Thyroid gland (tissue), 4 donors: ENCODE data around the gene EMILIN1. TPM values are rescaled to one million over a fixed set of nuclear protein-coding genes. Genes with fewer than 3 reads are reported as not detected.

Source experiments
- DNase-seq, 2 donors: peaks; one replicate each; pipeline ENCODE4 v3.0.0-alpha.2; 2019
- H3K27ac ChIP-seq, 3 donors: fragments of 200-600 bp; sonication (generic); 1 replicate in 2 of 3; 2 replicates in 1 of 3; pipeline ENCODE4 v1.5.1; 2016 to 2019; ENCODE audit warnings: mild to moderate bottlenecking in 1 of 3, moderate library complexity in 1 of 3
- H3K27me3 ChIP-seq: fragments of 200-600 bp; sonication (generic); one replicate; pipeline ENCODE4 v1.5.1; 2019
- H3K36me3 ChIP-seq, 2 donors: fragments of 200-600 bp; sonication (generic); one replicate each; pipeline ENCODE4 v1.5.1; 2016 to 2019
- H3K4me1 ChIP-seq, 2 donors: fragments of 200-600 bp; sonication (generic); one replicate each; pipeline ENCODE4 v1.5.1; 2017 to 2019
- H3K4me3 ChIP-seq, 3 donors: fragments of 200-600 bp; sonication (generic); replicated peaks in 1 of 3; 1 replicate in 2 of 3; 2 replicates in 1 of 3; pipeline ENCODE4 v1.5.1; 2016; ENCODE audit warnings: mild to moderate bottlenecking in 1 of 3
- H3K9me3 ChIP-seq: fragments of 200-600 bp; sonication (generic); one replicate; pipeline ENCODE4 v1.5.1; 2017
- POLR2A ChIP-seq, 2 donors: fragments of 450-650 bp; IDR thresholded peaks; one replicate each; pipeline ENCODE4 v1.6.1; 2017; ENCODE audit warnings: antibody characterized with exemption in 2 of 2, mild to moderate bottlenecking in 2 of 2, moderate library complexity in 1 of 2
- WGBS, 2 donors: methylation state at CpG; one replicate each; pipeline ENCODE4 v1.1.5; 2017; 5-methylcytosine and 5-hydroxymethylcytosine counted together
- intact Hi-C: fragments of 100-400 bp; cut with DNase I; formaldehyde crosslinking; loops from one replicate; pipeline ENCODE4 v1.15.1; 2023
- total RNA-seq, 4 donors: library from RNA; depleted of rRNA; stranded (reverse); fragments of >200 nt; gene quantifications; one replicate each; pipeline ENCODE4 v1.2.3, GENCODE V29; 2016
- TF ChIP-seq, protein P1 (sequence below), 6 experiments: fragments of 200-600 bp in 3 of 6; fragments of 450-650 bp in 3 of 6; sonication (generic) in 3 of 6; IDR thresholded peaks; one replicate each; pipeline ENCODE4 v1.5.1; 2016 to 2019; ENCODE audit warnings: antibody characterized with exemption in 6 of 6, mild to moderate bottlenecking in 2 of 6, inconsistent platforms in 1 of 6, moderate library complexity in 1 of 6

Gene EMILIN1
- total RNA-seq, 4 donors from 2014 or later, result 18.6 to 45.4 (median 29.3) TPM

DNA sequence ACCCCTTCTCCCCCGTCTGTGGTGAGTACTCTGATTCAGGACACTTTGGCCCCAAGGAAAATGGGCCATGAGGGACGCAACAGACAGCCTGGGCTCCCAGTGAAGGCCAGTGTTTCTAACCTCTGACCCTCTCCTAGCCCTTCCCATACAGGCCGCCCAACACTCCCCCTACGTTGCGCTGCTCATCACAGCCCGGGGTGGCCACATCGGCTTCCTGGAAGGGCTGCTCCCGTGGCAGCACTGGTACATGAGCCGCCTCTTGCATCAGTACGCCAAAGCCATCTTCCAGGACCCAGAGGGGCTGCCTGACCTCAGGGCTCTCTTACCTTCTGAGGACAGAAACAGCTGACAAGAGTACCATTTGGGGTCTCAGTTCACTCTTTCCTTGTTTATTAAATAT is 52.0 kb downstream of the EMILIN1 start:
- no peaks in the 10 kb centered on the region for H3K27me3 ChIP-seq
- H3K36me3 ChIP-seq, result peaks cover 11 to 24% of the 10 kb centered on the region in 2 donors
- H3K9me3 ChIP-seq, result no peaks in the 10 kb centered on the region
- no peak for DNase-seq
- peaks cover 10 to 12% of the 10 kb centered on the region in 2 donors for H3K4me1 ChIP-seq
- intact Hi-C loops, result no loop called here
- WGBS, 2 donors, result 92 to 96% methylated on average over 9 to 10 of the region's 10 CpGs
- TF ChIP-seq, protein P1, sequence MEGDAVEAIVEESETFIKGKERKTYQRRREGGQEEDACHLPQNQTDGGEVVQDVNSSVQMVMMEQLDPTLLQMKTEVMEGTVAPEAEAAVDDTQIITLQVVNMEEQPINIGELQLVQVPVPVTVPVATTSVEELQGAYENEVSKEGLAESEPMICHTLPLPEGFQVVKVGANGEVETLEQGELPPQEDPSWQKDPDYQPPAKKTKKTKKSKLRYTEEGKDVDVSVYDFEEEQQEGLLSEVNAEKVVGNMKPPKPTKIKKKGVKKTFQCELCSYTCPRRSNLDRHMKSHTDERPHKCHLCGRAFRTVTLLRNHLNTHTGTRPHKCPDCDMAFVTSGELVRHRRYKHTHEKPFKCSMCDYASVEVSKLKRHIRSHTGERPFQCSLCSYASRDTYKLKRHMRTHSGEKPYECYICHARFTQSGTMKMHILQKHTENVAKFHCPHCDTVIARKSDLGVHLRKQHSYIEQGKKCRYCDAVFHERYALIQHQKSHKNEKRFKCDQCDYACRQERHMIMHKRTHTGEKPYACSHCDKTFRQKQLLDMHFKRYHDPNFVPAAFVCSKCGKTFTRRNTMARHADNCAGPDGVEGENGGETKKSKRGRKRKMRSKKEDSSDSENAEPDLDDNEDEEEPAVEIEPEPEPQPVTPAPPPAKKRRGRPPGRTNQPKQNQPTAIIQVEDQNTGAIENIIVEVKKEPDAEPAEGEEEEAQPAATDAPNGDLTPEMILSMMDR (IDR thresholded peaks at IDR 0.05), result no peak
- TF ChIP-seq POLR2A (IDR thresholded peaks at IDR 0.05), result no peak
- no peak overlapping the region for H3K27ac ChIP-seq
- H3K4me3 ChIP-seq, result no peak overlapping the region

GRCh38 chr2:27131429-27131828 is 53.0 kb downstream of the EMILIN1 start:
- no peaks in the 10 kb centered on the region for H3K27me3 ChIP-seq
- H3K9me3 ChIP-seq, result no peaks in the 10 kb centered on the region
- intact Hi-C loops, result no loop called here
- H3K27ac ChIP-seq, result no peak overlapping the region
- 93% methylated on average over 8 to 11 of the region's 11 CpGs for WGBS, 2 donors
- no peak overlapping the region for H3K4me3 ChIP-seq
- TF ChIP-seq POLR2A (IDR thresholded peaks at IDR 0.05), result no peak
- TF ChIP-seq, protein P1 (IDR thresholded peaks at IDR 0.05), result no peak
- H3K36me3 ChIP-seq, result peaks cover 11 to 24% of the 10 kb centered on the region in 2 donors
- peaks cover 10 to 12% of the 10 kb centered on the region in 2 donors for H3K4me1 ChIP-seq
- DNase-seq, result no peak

DNA sequence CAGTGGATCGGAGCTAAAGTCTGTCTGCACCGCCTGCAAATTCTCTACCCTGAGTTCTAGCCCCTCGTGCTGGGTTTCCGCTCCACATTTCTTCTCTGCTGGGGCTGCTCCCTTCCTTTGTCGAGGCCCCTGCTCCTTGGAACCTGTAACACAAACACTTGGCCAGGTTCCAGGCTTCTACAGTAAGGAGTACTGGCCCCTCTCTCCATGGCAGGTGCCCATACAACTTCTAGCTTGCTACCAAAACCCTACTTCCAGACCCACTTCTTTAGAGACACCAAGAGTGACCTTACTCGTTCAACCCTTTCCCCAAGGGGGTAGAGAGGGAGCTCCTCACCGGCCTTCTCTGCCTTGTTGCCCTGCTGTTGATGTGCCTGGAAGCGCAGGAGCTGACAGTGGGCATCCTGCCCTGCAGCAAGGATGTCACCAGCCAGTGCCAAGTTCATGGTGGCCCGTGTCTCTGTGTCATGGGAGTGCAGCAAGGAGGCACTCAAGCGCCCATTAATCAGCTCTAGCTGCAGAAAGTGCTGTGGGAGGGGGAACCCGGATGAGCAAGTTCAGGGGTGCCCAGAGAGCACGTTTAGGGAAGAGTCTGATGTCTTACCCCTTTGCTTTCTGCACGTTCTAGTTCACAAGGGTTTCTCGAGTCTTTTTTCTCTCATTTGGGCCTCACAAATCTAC is 54.9 kb downstream of the EMILIN1 start:
- WGBS, 2 donors, result 34 to 35% methylated on average over 14 of the region's 14 CpGs
- H3K4me1 ChIP-seq, result peaks cover 10 to 12% of the 10 kb centered on the region in 2 donors
- H3K27ac ChIP-seq, result peak overlapping the region in 1 of 3 donors; percentile 87
- peaks cover 11 to 24% of the 10 kb centered on the region in 2 donors for H3K36me3 ChIP-seq
- H3K4me3 ChIP-seq, result peak overlapping the region; percentile 65 to 100 (median 70)
- TF ChIP-seq, protein P1 (IDR thresholded peaks at IDR 0.05), result no peak
- TF ChIP-seq POLR2A (IDR thresholded peaks at IDR 0.05), result no peak
- intact Hi-C loops, result no loop called here
- no peaks in the 10 kb centered on the region for H3K27me3 ChIP-seq
- H3K9me3 ChIP-seq, result no peaks in the 10 kb centered on the region
- DNase-seq, result no peak

GRCh38 chr2:27133905-27134780 is 55.7 kb downstream of the EMILIN1 start, which contains the start of gene PREB:
TSS of gene PREB (minus strand) at chr2:27134636. CDS start at chr2:27134421, 215 bp downstream.
- no peaks in the 10 kb centered on the region for H3K9me3 ChIP-seq
- peak within 1 kb of the TSS; percentile 65 to 100 (median 70) for H3K4me3 ChIP-seq
- peaks cover 11 to 24% of the 10 kb centered on the region in 2 donors for H3K36me3 ChIP-seq
- intact Hi-C loops, result no loop called here
- WGBS, 2 donors, result 0 to 2% methylated on average over 6 to 42 of the region's 86 CpGs
- no peaks in the 10 kb centered on the region for H3K27me3 ChIP-seq
- DNase-seq, result peak; percentile 97 to 98
- H3K27ac ChIP-seq, result peak within 1 kb of the TSS; percentile 48 to 87 (median 78)
- TF ChIP-seq POLR2A (IDR thresholded peaks at IDR 0.05), result peak in 1 of 2 donors; percentile 92
- TF ChIP-seq, protein P1 (IDR thresholded peaks at IDR 0.05), result peak in 1 of 6 experiments; percentile 7
- peaks cover 10 to 12% of the 10 kb centered on the region in 2 donors for H3K4me1 ChIP-seq
